ENCODE measurements around the gene TPTE2. TPM values are rescaled to one million over a fixed set of nuclear protein-coding genes. Genes with fewer than 3 reads are reported as not detected.
"Not testable (repeated sequence)": the region's sequence is repeated elsewhere in the genome, so short reads cannot be mapped to it uniquely, and the experiment has no call there.

Gene TPTE2
- total and polyA plus RNA-seq, 2 donors from 2014 or later = 0.16 TPM; not detected in 1

DNA sequence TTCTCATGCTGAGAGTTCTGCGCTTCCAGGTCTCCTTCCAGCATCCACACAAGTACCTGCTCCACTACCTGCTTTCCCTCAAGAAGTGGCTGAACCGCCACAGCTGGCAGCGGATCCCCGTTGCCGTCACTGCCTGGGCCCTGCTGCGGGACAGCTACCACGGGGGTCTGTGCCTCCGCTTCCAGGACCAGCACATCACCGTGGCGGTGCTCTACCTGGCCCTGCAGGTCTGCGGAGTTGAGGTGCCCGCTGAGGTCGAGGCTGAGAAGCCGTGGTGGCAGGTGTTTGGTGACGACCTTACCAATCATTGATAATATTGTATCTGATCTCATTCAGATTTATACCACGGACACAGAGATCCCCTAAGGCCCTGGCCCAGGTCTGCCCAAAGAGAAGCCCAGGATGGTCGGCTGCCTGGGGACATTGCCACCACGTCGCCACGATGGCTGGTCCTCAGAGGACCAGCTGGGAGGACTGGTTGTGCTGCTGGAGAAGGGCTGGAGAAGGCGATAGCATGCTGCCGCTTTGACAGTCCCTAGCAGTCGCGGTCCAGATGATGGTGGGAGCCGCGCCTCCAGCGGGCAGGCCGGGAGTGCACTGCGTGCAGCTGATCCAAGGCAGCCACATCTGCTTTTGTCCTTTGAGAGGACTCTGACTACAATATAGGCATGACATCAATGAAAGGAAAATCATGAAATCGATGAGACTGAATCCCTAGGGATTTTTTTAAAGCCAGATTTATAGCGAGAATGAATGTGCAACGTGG is 178.4 kb downstream of the TPTE2 start:
- H3K4me1 ChIP-seq (ENCODE audit: control insufficient read depth in 2 of 3, insufficient read depth in 2 of 3, low read depth in 1 of 3, low read length in 3 of 3); H3K36me3 ChIP-seq (ENCODE audit: control insufficient read depth in 2 of 3, insufficient read depth in 3 of 3, low read length in 3 of 3); intact Hi-C loops (cut with DNase I); DNase-seq; H3K27ac ChIP-seq (ENCODE audit: low read depth in 2 of 2, low read length in 2 of 2); H3K27me3 ChIP-seq (ENCODE audit: control insufficient read depth, insufficient read depth, low read length); H3K9ac ChIP-seq (ENCODE audit: low read length in 3 of 3); H3K4me3 ChIP-seq (ENCODE audit: low read length in 3 of 3); FAIRE-seq; H3K9me3 ChIP-seq (ENCODE audit: control insufficient read depth in 2 of 3, insufficient read depth in 1 of 3, low read length in 3 of 3): not testable (repeated sequence)

DNA sequence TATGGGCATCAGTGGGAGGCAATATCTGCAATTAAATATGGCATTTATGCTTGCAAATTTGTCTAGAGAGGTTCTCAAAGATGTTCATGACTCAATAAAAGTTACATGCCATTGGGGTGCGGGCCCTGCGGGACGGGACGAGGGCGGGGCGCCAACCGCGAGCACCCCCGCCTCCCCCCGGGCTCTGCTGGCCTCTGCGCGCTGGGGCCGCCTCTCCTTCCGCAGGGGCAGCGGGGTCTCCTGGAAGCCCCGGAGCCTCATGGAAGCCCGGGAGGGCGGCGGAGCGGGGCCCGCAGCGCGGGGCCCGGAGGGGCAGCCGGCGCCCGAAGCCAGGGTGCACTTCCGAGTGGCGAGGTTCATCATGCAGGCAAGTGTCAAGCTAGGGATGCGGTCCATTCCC is 179.2 kb downstream of the TPTE2 start:
- DNase-seq = no peak
- intact Hi-C loops (cut with DNase I) = no loop called here
- Histone ChIP-seq H3K27ac (ENCODE audit: low read depth in 2 of 2, low read length in 2 of 2) (no peak overlapping the region), H3K9me3 (ENCODE audit: control insufficient read depth in 2 of 3, insufficient read depth in 1 of 3, low read length in 3 of 3) (no peaks in the 10 kb centered on the region), H3K36me3 (ENCODE audit: control insufficient read depth in 2 of 3, insufficient read depth in 3 of 3, low read length in 3 of 3) (no peaks in the 10 kb centered on the region), H3K27me3 (ENCODE audit: control insufficient read depth, insufficient read depth, low read length) (no peaks in the 10 kb centered on the region), H3K4me1 (ENCODE audit: control insufficient read depth in 2 of 3, insufficient read depth in 2 of 3, low read depth in 1 of 3, low read length in 3 of 3) (no peaks in the 10 kb centered on the region), H3K4me3 (ENCODE audit: low read length in 3 of 3) (no peak overlapping the region), H3K9ac (ENCODE audit: low read length in 3 of 3) (no peak overlapping the region)
- FAIRE-seq = no peak
- TF ChIP-seq, protein P1, sequence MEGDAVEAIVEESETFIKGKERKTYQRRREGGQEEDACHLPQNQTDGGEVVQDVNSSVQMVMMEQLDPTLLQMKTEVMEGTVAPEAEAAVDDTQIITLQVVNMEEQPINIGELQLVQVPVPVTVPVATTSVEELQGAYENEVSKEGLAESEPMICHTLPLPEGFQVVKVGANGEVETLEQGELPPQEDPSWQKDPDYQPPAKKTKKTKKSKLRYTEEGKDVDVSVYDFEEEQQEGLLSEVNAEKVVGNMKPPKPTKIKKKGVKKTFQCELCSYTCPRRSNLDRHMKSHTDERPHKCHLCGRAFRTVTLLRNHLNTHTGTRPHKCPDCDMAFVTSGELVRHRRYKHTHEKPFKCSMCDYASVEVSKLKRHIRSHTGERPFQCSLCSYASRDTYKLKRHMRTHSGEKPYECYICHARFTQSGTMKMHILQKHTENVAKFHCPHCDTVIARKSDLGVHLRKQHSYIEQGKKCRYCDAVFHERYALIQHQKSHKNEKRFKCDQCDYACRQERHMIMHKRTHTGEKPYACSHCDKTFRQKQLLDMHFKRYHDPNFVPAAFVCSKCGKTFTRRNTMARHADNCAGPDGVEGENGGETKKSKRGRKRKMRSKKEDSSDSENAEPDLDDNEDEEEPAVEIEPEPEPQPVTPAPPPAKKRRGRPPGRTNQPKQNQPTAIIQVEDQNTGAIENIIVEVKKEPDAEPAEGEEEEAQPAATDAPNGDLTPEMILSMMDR (IDR thresholded peaks at IDR 0.05; ENCODE audit: borderline replicate concordance, extremely low read depth, insufficient read depth) = no peak

Other genes with a start within 250 kb of the TPTE2 start
- 35.6 TPM for gene MPHOSPH8, start 72.1 kb upstream of the TPTE2 start, total RNA-seq
- gene MPHOSPH8, start 72.1 kb upstream of the TPTE2 start, polyA plus RNA-seq (ENCODE audit: insufficient read depth, low read depth, low replicate concordance) = 23.1 TPM
- 57.6 TPM for gene PSPC1, start 221.4 kb upstream of the TPTE2 start, total RNA-seq
- 31.8 TPM for gene PSPC1, start 221.4 kb upstream of the TPTE2 start, polyA plus RNA-seq (ENCODE audit: insufficient read depth, low read depth, low replicate concordance)